Measurements from ENCODE around the gene GPER1.

GPER1 gene

GRCh38 chr7:1085910-1086421 is 1.9 kb upstream of the GPER1 start:
- no peaks in the 10 kb centered on the region for H3K9me3 ChIP-seq (ENCODE audit: insufficient read depth, low read depth, low read length)
- H3K36me3 ChIP-seq (ENCODE audit: insufficient read depth, low read depth, low read length): no peaks in the 10 kb centered on the region
- H3K4me3 ChIP-seq (ENCODE audit: low read length): no peak overlapping the region
- H3K27me3 ChIP-seq (ENCODE audit: insufficient read depth, low read length): no peaks in the 10 kb centered on the region
- H3K4me1 ChIP-seq (ENCODE audit: insufficient read depth, low read length): peaks cover 7% of the 10 kb centered on the region; the same call in 1 of the 2 replicates
- H3K9ac ChIP-seq (ENCODE audit: low read depth, low read length): no peak overlapping the region
- H3K27ac ChIP-seq (ENCODE audit: low read length): no peak overlapping the region

GRCh38 chr7:1086588-1087464 is 1.1 kb upstream of the GPER1 start:
- Histone ChIP-seq H3K4me1 (ENCODE audit: insufficient read depth, low read length) (peaks cover 7% of the 10 kb centered on the region; the same call in 1 of the 2 replicates), H3K9ac (ENCODE audit: low read depth, low read length) (peak overlapping the region; percentile 47; the same call in 1 of the 2 replicates), H3K27ac (ENCODE audit: low read length) (no peak overlapping the region), H3K27me3 (ENCODE audit: insufficient read depth, low read length) (no peaks in the 10 kb centered on the region), H3K9me3 (ENCODE audit: insufficient read depth, low read depth, low read length) (no peaks in the 10 kb centered on the region), H3K36me3 (ENCODE audit: insufficient read depth, low read depth, low read length) (no peaks in the 10 kb centered on the region), H3K4me3 (ENCODE audit: low read length) (peak overlapping the region; percentile 51; the same call in 1 of the 2 replicates)

- peak overlapping the region; percentile 47; the same call in 1 of the 2 replicates for H3K9ac ChIP-seq (ENCODE audit: low read depth, low read length)
- no peaks in the 10 kb centered on the region for H3K36me3 ChIP-seq (ENCODE audit: insufficient read depth, low read depth, low read length)
- H3K27ac ChIP-seq (ENCODE audit: low read length): no peak overlapping the region
- H3K4me1 ChIP-seq (ENCODE audit: insufficient read depth, low read length): peaks cover 7% of the 10 kb centered on the region; the same call in 1 of the 2 replicates
- peak overlapping the region; percentile 51; the same call in 1 of the 2 replicates for H3K4me3 ChIP-seq (ENCODE audit: low read length)
- no peaks in the 10 kb centered on the region for H3K27me3 ChIP-seq (ENCODE audit: insufficient read depth, low read length)
- H3K9me3 ChIP-seq (ENCODE audit: insufficient read depth, low read depth, low read length): no peaks in the 10 kb centered on the region
Measured at GRCh38 chr7:1087465-1087814, 473 bp upstream of the GPER1 start.

GRCh38 chr7:1090236-1090635 is 2.3 kb downstream of the GPER1 start:
- no peaks in the 10 kb centered on the region for H3K9me3 ChIP-seq (ENCODE audit: insufficient read depth, low read depth, low read length)
- H3K4me1 ChIP-seq (ENCODE audit: insufficient read depth, low read length): peaks cover 7% of the 10 kb centered on the region; the same call in 1 of the 2 replicates
- no peak overlapping the region for H3K27ac ChIP-seq (ENCODE audit: low read length)
- no peaks in the 10 kb centered on the region for H3K27me3 ChIP-seq (ENCODE audit: insufficient read depth, low read length)
- no peaks in the 10 kb centered on the region for H3K36me3 ChIP-seq (ENCODE audit: insufficient read depth, low read depth, low read length)
- H3K9ac ChIP-seq (ENCODE audit: low read depth, low read length): no peak overlapping the region
- H3K4me3 ChIP-seq (ENCODE audit: low read length): no peak overlapping the region

- Histone ChIP-seq H3K4me1 (ENCODE audit: insufficient read depth, low read length) (peaks cover 7% of the 10 kb centered on the region; the same call in 1 of the 2 replicates), H3K27me3 (ENCODE audit: insufficient read depth, low read length) (no peaks in the 10 kb centered on the region), H3K9ac (ENCODE audit: low read depth, low read length) (no peak overlapping the region), H3K27ac (ENCODE audit: low read length) (no peak overlapping the region), H3K9me3 (ENCODE audit: insufficient read depth, low read depth, low read length) (no peaks in the 10 kb centered on the region), H3K36me3 (ENCODE audit: insufficient read depth, low read depth, low read length) (no peaks in the 10 kb centered on the region), H3K4me3 (ENCODE audit: low read length) (no peak overlapping the region)
Measured at GRCh38 chr7:1090686-1091643, 3.1 kb downstream of the GPER1 start.

GRCh38 chr7:1091644-1092027 is 3.7 kb downstream of the GPER1 start:
- H3K27ac ChIP-seq (ENCODE audit: low read length): no peak overlapping the region
- H3K27me3 ChIP-seq (ENCODE audit: insufficient read depth, low read length): no peaks in the 10 kb centered on the region
- H3K4me3 ChIP-seq (ENCODE audit: low read length): no peak overlapping the region
- H3K9ac ChIP-seq (ENCODE audit: low read depth, low read length): no peak overlapping the region
- no peaks in the 10 kb centered on the region for H3K9me3 ChIP-seq (ENCODE audit: insufficient read depth, low read depth, low read length)
- no peaks in the 10 kb centered on the region for H3K36me3 ChIP-seq (ENCODE audit: insufficient read depth, low read depth, low read length)
- peaks cover 7% of the 10 kb centered on the region; the same call in 1 of the 2 replicates for H3K4me1 ChIP-seq (ENCODE audit: insufficient read depth, low read length)

- Histone ChIP-seq H3K4me1 (ENCODE audit: insufficient read depth, low read length) (peaks cover 6% of the 10 kb centered on the region; the same call in 1 of the 2 replicates), H3K4me3 (ENCODE audit: low read length) (no peak overlapping the region), H3K9ac (ENCODE audit: low read depth, low read length) (no peak overlapping the region), H3K9me3 (ENCODE audit: insufficient read depth, low read depth, low read length) (no peaks in the 10 kb centered on the region), H3K27me3 (ENCODE audit: insufficient read depth, low read length) (no peaks in the 10 kb centered on the region), H3K36me3 (ENCODE audit: insufficient read depth, low read depth, low read length) (no peaks in the 10 kb centered on the region), H3K27ac (ENCODE audit: low read length) (no peak overlapping the region)
Measured at GRCh38 chr7:1092161-1092632, 4.3 kb downstream of the GPER1 start.

GRCh38 chr7:1092806-1093501 is 5.0 kb downstream of the GPER1 start:
- no peaks in the 10 kb centered on the region for H3K27me3 ChIP-seq (ENCODE audit: insufficient read depth, low read length)
- no peak overlapping the region for H3K9ac ChIP-seq (ENCODE audit: low read depth, low read length)
- H3K4me3 ChIP-seq (ENCODE audit: low read length): no peak overlapping the region
- no peak overlapping the region for H3K27ac ChIP-seq (ENCODE audit: low read length)
- peaks cover under 1% of the 10 kb centered on the region; the same call in 1 of the 2 replicates for H3K36me3 ChIP-seq (ENCODE audit: insufficient read depth, low read depth, low read length)
- H3K9me3 ChIP-seq (ENCODE audit: insufficient read depth, low read depth, low read length): no peaks in the 10 kb centered on the region
- no peaks in the 10 kb centered on the region for H3K4me1 ChIP-seq (ENCODE audit: insufficient read depth, low read length)

GRCh38 chr7:1093502-1093843 is 5.6 kb downstream of the GPER1 start:
- Histone ChIP-seq H3K36me3 (ENCODE audit: insufficient read depth, low read depth, low read length) (peaks cover 5% of the 10 kb centered on the region), H3K27ac (ENCODE audit: low read length) (no peak overlapping the region), H3K27me3 (ENCODE audit: insufficient read depth, low read length) (no peaks in the 10 kb centered on the region), H3K4me1 (ENCODE audit: insufficient read depth, low read length) (no peaks in the 10 kb centered on the region), H3K4me3 (ENCODE audit: low read length) (no peak overlapping the region), H3K9ac (ENCODE audit: low read depth, low read length) (no peak overlapping the region), H3K9me3 (ENCODE audit: insufficient read depth, low read depth, low read length) (no peaks in the 10 kb centered on the region)

- no peak overlapping the region for H3K9ac ChIP-seq (ENCODE audit: low read depth, low read length)
- H3K4me3 ChIP-seq (ENCODE audit: low read length): no peak overlapping the region
- H3K4me1 ChIP-seq (ENCODE audit: insufficient read depth, low read length): no peaks in the 10 kb centered on the region
- no peaks in the 10 kb centered on the region for H3K9me3 ChIP-seq (ENCODE audit: insufficient read depth, low read depth, low read length)
- H3K27ac ChIP-seq (ENCODE audit: low read length): no peak overlapping the region
- peaks cover 5% of the 10 kb centered on the region for H3K36me3 ChIP-seq (ENCODE audit: insufficient read depth, low read depth, low read length)
- H3K27me3 ChIP-seq (ENCODE audit: insufficient read depth, low read length): no peaks in the 10 kb centered on the region
Measured at GRCh38 chr7:1093916-1094508, 6.1 kb downstream of the GPER1 start.

- H3K36me3 ChIP-seq (ENCODE audit: insufficient read depth, low read depth, low read length): peaks cover 9% of the 10 kb centered on the region
- H3K4me1 ChIP-seq (ENCODE audit: insufficient read depth, low read length): no peaks in the 10 kb centered on the region
- no peak overlapping the region for H3K27ac ChIP-seq (ENCODE audit: low read length)
- H3K9me3 ChIP-seq (ENCODE audit: insufficient read depth, low read depth, low read length): no peaks in the 10 kb centered on the region
- H3K27me3 ChIP-seq (ENCODE audit: insufficient read depth, low read length): no peaks in the 10 kb centered on the region
- no peak overlapping the region for H3K4me3 ChIP-seq (ENCODE audit: low read length)
- no peak overlapping the region for H3K9ac ChIP-seq (ENCODE audit: low read depth, low read length)
Measured at GRCh38 chr7:1094870-1095269, 7.0 kb downstream of the GPER1 start.

Measured in iPS-20b (cell line).